Measurements from ENCODE around the gene THOC7. TPM values are rescaled to one million over a fixed set of nuclear protein-coding genes. Genes with fewer than 3 reads are reported as not detected.

THOC7 gene
- total RNA-seq, 1 donor: 68.0 TPM

DNA sequence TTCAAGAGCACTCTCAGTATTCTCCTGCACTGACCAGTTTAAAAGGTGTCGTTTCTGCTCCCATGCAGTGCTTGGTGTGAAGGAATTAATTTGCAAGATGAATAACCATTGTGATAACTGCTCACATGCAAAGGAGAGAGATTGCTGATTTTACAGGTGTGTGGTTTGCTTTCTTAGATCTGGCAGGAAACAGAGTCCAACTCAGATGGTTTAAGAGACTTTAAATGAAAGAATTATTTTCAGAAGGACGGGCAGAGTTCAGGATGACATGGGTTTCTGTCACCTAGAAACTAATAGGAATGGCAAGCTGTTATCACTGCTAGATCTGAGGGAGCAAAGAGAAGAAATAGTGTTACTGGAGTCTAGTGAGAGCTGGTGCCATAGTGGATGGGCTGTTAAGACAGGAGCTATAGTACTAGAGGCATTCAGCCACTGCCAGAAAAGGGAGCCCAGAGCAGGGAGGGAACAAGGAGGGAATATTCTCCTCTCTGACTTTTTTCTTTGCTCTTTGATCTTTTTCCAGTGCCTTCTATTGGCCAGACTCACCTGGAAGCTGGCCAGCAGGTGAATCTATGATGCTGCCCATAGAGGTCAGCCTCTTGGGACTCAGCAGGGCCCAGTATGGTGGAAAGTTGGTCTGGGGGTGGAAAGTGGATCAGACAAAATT is 14.9 kb upstream of the THOC7 start:
- no peak overlapping the region for H3K4me3 ChIP-seq (ENCODE audit: low read depth, low read length)
- TF ChIP-seq, protein P1, sequence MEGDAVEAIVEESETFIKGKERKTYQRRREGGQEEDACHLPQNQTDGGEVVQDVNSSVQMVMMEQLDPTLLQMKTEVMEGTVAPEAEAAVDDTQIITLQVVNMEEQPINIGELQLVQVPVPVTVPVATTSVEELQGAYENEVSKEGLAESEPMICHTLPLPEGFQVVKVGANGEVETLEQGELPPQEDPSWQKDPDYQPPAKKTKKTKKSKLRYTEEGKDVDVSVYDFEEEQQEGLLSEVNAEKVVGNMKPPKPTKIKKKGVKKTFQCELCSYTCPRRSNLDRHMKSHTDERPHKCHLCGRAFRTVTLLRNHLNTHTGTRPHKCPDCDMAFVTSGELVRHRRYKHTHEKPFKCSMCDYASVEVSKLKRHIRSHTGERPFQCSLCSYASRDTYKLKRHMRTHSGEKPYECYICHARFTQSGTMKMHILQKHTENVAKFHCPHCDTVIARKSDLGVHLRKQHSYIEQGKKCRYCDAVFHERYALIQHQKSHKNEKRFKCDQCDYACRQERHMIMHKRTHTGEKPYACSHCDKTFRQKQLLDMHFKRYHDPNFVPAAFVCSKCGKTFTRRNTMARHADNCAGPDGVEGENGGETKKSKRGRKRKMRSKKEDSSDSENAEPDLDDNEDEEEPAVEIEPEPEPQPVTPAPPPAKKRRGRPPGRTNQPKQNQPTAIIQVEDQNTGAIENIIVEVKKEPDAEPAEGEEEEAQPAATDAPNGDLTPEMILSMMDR (IDR thresholded peaks at IDR 0.05; ENCODE audit: insufficient read depth, low read length): no peak
- DNase-seq (ENCODE audit: low read depth): no peak

DNA sequence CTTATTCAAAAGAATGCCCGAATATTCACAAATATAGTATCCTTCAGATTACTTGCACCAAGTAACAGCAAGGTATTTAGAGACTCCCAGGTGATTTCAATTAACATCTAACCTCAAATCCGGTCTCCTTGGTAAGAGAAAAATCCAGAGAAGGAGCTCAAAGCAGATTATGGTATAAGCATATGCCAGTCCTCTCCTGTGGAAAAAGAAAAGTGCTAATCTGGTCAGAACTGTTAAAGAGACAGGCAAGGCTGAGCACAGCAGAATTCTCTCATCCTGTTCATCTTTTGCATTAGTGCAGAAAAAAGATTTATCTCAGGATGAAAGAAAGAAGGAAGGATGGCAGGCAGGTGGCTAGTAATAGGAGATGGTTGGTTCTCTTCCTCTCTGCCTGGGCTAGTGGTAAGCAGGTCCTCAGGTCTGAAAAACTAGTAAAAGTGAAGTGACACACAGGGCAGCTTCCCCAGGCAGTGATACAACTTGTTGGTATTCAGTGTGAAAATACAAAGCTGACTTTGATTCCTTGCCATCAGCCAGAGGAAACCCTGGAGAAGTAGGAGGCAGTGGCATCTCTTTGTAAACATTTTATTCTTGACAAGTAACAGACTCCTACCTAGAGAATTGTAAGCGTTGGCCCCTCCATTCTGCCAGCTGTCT is 14.3 kb upstream of the THOC7 start:
- DNase-seq (ENCODE audit: low read depth): peak; percentile 33
- TF ChIP-seq, protein P1 (IDR thresholded peaks at IDR 0.05; ENCODE audit: insufficient read depth, low read length): no peak
- no peak overlapping the region for H3K4me3 ChIP-seq (ENCODE audit: low read depth, low read length)

DNA sequence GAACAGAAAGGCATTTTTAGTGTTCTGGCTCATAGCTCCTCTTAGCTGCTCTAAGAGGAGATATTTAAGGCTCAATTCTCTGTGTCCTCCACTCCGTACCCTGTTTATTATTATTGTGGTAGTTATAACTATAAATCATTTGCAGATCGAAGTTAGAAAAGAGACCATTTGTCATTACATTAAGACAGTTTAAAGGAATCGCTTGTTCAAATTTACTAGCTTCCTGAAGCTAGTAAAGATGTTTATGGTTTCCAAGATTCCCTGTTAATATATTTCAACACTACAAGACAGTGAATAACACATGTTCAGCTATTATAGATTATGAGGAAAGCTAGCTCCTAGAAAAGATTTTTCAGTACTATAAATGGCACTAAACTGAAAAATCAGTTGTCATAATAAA is 12.7 kb upstream of the THOC7 start:
- DNase-seq (ENCODE audit: low read depth): no peak
- no peak overlapping the region for H3K4me3 ChIP-seq (ENCODE audit: low read depth, low read length)
- TF ChIP-seq, protein P1 (IDR thresholded peaks at IDR 0.05; ENCODE audit: insufficient read depth, low read length): no peak

DNA sequence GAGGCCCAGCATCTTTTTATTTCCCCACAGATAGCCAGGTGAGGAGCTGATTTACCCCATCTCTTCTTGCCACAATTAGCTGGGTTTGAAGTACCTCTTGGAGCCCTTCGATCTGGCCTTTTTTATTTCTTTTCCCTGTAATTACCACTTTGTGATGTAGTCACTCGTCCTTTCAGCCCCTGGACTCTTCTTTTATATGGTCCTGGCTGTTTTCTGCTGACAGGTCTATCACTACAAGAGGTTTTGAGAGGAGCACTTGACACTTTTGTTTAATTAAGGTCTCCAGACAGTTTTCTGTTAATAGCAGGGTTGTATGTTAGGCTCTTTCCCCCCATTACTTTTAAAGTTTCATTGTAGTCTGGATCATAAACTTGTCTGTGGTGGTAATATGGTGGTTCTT is 11.9 kb upstream of the THOC7 start:
- H3K4me3 ChIP-seq (ENCODE audit: low read depth, low read length): no peak overlapping the region
- TF ChIP-seq, protein P1 (IDR thresholded peaks at IDR 0.05; ENCODE audit: insufficient read depth, low read length): no peak
- no peak for DNase-seq (ENCODE audit: low read depth)

DNA sequence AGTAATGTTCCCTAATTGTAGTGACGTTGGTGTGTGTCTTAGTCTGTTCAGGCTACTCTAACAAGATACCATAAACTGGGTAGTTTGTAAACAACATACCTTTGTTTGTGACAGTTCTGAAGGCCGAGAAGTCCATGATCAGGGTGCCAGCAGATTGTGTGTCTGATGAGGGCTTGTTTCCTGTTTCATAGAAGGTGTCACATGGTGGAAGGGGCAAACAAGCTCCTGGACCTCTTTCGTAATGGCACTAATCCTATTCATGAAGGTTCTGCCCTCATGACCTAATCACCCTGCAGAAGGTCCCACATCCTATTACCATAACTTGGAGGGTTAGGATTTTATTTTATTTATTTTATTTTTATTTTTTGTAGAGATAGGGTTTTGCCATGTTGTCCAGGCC is 11.2 kb upstream of the THOC7 start:
- TF ChIP-seq, protein P1 (IDR thresholded peaks at IDR 0.05; ENCODE audit: insufficient read depth, low read length): no peak
- DNase-seq (ENCODE audit: low read depth): no peak

DNA sequence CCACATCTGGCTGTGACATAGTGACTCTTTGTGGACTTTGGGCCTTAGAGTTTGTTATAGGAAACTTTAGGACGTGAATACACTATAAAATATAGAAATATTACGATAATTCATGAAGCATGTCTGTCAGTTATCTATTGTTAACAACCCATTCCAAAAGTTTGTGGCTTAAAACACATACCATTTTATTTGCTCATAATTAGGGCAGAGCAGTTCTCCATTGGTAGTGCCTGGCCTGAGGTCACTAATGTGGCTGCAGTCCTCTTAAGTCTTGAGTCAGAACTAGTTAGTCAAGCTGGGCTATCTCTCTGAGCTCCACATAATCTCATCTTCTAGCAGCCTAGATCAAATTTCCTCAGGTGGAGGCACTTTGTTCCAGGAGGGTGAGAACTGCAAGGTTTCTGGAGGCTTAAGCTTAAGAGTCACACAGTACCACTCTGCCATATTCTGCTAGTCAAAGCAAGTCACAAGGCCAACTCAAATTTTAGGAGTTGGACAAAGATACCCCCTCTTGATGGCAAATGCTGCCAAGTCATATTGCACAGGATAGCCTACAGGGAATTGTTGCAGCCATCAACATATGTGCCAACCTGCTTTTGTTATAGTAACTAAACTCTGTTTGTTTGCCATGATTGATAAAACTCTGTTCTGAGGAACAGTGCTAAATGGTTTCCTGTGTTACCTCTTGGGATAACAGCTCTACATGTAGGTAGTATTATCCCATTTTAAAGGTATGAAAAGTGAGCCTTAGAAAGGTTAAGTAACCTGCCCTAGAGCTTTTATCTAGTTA is 8.7 kb upstream of the THOC7 start:
- TF ChIP-seq, protein P1 (IDR thresholded peaks at IDR 0.05; ENCODE audit: insufficient read depth, low read length): no peak
- no peak overlapping the region for H3K4me3 ChIP-seq (ENCODE audit: low read depth, low read length)
- peak; percentile 81 for DNase-seq (ENCODE audit: low read depth)

More for the DNA sequence above, 11.2 kb upstream of the THOC7 start:
- H3K4me3 ChIP-seq (ENCODE audit: low read depth, low read length): no peak overlapping the region
